ENCODE data around the gene AHI1.

- TF ChIP-seq FOSL2 (IDR thresholded peaks at IDR 0.05; ENCODE audit: borderline replicate concordance, low read depth) = no peak
- TF ChIP-seq SMC3 (IDR thresholded peaks at IDR 0.05; ENCODE audit: low read depth, low read length) = no peak
- TF ChIP-seq REST (IDR thresholded peaks at IDR 0.05; ENCODE audit: low read depth, low read length) = no peak
- no peak for TF ChIP-seq TAF1 (IDR thresholded peaks at IDR 0.05; ENCODE audit: borderline replicate concordance, low read depth, low read length)
- no peak for TF ChIP-seq NFIC (IDR thresholded peaks at IDR 0.05; ENCODE audit: borderline replicate concordance)
- no peak for TF ChIP-seq CTCF (IDR thresholded peaks at IDR 0.05)
- TF ChIP-seq IRF3 (IDR thresholded peaks at IDR 0.05; ENCODE audit: low read depth, low read length) = no peak
- no peak for TF ChIP-seq RXRA (IDR thresholded peaks at IDR 0.05; ENCODE audit: borderline replicate concordance, low read depth)
- TF ChIP-seq TCF12 (IDR thresholded peaks at IDR 0.05) = no peak
- no peak for TF ChIP-seq RCOR1 (IDR thresholded peaks at IDR 0.05; ENCODE audit: low read length)
- no peak for TF ChIP-seq USF2 (IDR thresholded peaks at IDR 0.05; ENCODE audit: borderline replicate concordance, low read depth, low read length)
- TF ChIP-seq POLR2AphosphoS5 (IDR thresholded peaks at IDR 0.05; ENCODE audit: low read depth, low read length) = no peak
- TF ChIP-seq SIN3A (IDR thresholded peaks at IDR 0.05; ENCODE audit: borderline replicate concordance, low read depth, low read length) = no peak
These were observed 200.8 kb downstream of the AHI1 start for GRCh38 chr6:135296715-135297114.
